ENCODE results near the gene ADAM15.

GRCh38 chr1:155009221-155009711 lies 41.9 kb upstream of the ADAM15 start:
- TF ChIP-seq POLR2A (IDR thresholded peaks at IDR 0.05) = no peak
- TF ChIP-seq, protein P1, sequence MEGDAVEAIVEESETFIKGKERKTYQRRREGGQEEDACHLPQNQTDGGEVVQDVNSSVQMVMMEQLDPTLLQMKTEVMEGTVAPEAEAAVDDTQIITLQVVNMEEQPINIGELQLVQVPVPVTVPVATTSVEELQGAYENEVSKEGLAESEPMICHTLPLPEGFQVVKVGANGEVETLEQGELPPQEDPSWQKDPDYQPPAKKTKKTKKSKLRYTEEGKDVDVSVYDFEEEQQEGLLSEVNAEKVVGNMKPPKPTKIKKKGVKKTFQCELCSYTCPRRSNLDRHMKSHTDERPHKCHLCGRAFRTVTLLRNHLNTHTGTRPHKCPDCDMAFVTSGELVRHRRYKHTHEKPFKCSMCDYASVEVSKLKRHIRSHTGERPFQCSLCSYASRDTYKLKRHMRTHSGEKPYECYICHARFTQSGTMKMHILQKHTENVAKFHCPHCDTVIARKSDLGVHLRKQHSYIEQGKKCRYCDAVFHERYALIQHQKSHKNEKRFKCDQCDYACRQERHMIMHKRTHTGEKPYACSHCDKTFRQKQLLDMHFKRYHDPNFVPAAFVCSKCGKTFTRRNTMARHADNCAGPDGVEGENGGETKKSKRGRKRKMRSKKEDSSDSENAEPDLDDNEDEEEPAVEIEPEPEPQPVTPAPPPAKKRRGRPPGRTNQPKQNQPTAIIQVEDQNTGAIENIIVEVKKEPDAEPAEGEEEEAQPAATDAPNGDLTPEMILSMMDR (IDR thresholded peaks at IDR 0.05) = no peak
